Right lobe of liver (tissue), 4 donors: ENCODE results near the gene OAS2.

Experiments
- POLR2A ChIP-seq: fragments of 450-650 bp; IDR thresholded peaks from one replicate; pipeline ENCODE4 v1.6.1; 2017; ENCODE audit warnings: antibody characterized with exemption, mild to moderate bottlenecking
- TF ChIP-seq, protein P1 (sequence below), 4 donors: fragments of 200-600 bp in 3 of 4; fragments of 450-650 bp in 1 of 4; IDR thresholded peaks; one replicate each; pipeline versions ENCODE4 v1.5.1 to v1.8.0; 2016 to 2022; ENCODE audit warnings: antibody characterized with exemption in 4 of 4, mild to moderate bottlenecking in 2 of 4
- donor health status: DM: no; HTN: no; CAD: no.
- donor health status: DM: no; HTN: no; CAD: no.
- donor health status: DM: no; HTN: yes; CAD: no.

DNA sequence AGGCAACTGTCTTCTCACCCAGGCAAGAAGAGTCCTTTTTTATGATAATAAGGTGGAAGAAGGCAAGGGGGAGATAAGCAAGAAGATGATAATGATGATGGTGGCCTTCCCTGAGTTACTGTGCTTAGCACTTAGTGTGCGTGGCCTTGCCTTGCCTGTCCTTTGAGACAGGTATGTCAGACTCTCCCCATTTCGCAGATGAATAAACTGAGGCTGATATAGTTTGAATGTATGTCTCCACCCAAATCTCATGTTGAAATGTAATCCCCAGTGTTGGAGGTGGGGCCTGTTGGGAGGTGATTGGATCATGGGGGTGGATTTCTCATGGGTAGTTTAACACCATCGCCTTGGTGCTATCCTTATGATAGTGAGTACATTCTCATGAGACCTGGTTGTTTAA is 48.6 kb upstream of the OAS2 start:
- TF ChIP-seq, protein P1, sequence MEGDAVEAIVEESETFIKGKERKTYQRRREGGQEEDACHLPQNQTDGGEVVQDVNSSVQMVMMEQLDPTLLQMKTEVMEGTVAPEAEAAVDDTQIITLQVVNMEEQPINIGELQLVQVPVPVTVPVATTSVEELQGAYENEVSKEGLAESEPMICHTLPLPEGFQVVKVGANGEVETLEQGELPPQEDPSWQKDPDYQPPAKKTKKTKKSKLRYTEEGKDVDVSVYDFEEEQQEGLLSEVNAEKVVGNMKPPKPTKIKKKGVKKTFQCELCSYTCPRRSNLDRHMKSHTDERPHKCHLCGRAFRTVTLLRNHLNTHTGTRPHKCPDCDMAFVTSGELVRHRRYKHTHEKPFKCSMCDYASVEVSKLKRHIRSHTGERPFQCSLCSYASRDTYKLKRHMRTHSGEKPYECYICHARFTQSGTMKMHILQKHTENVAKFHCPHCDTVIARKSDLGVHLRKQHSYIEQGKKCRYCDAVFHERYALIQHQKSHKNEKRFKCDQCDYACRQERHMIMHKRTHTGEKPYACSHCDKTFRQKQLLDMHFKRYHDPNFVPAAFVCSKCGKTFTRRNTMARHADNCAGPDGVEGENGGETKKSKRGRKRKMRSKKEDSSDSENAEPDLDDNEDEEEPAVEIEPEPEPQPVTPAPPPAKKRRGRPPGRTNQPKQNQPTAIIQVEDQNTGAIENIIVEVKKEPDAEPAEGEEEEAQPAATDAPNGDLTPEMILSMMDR (IDR thresholded peaks at IDR 0.05) = no peak
- TF ChIP-seq POLR2A = no peak
